Breast epithelium (tissue), 3 donors: ENCODE data around the gene CTXN2.

Experiments used
- POLR2A ChIP-seq: fragments of 450-650 bp; IDR thresholded peaks from one replicate; pipeline ENCODE4 v1.6.1; 2016; ENCODE audit warnings: antibody characterized with exemption, mild to moderate bottlenecking, moderate library complexity
- POLR2AphosphoS5 ChIP-seq, 3 donors: sonication (generic); formaldehyde crosslinking; IDR thresholded peaks; one replicate each; pipeline ENCODE4 v1.6.1; 2017; ENCODE audit warnings: antibody characterized with exemption in 3 of 3
- TF ChIP-seq, protein P1 (sequence below), 3 donors: fragments of 450-650 bp; IDR thresholded peaks; one replicate each; pipeline ENCODE4 v1.5.1; 2016 to 2017; ENCODE audit warnings: antibody characterized with exemption in 3 of 3, mild to moderate bottlenecking in 3 of 3, moderate library complexity in 3 of 3

DNA sequence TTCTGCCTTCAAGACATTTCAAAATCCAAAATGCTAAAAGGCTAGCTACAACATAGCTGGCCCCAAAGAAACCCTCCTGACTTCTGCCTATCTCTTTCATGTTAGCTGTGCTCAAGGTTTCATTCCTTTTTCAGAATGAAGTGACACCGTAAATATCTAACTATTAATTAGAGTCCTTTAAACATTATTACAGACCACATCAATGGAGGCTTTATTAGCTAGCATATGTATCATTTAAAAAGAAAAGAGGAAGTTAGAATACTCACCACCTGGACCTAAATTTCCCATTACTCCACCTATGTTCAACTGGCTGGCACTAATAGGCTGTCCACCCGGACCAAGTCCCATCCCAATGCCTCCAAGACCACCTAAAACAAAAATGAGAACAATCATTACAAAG, 37.9 kb upstream of the CTXN2 start:
- TF ChIP-seq, protein P1, sequence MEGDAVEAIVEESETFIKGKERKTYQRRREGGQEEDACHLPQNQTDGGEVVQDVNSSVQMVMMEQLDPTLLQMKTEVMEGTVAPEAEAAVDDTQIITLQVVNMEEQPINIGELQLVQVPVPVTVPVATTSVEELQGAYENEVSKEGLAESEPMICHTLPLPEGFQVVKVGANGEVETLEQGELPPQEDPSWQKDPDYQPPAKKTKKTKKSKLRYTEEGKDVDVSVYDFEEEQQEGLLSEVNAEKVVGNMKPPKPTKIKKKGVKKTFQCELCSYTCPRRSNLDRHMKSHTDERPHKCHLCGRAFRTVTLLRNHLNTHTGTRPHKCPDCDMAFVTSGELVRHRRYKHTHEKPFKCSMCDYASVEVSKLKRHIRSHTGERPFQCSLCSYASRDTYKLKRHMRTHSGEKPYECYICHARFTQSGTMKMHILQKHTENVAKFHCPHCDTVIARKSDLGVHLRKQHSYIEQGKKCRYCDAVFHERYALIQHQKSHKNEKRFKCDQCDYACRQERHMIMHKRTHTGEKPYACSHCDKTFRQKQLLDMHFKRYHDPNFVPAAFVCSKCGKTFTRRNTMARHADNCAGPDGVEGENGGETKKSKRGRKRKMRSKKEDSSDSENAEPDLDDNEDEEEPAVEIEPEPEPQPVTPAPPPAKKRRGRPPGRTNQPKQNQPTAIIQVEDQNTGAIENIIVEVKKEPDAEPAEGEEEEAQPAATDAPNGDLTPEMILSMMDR (IDR thresholded peaks at IDR 0.05) = no peak
- TF ChIP-seq POLR2A (no peak), POLR2AphosphoS5 (IDR thresholded peaks at IDR 0.05) (no peak)
